Cardiac muscle cell (in vitro differentiated cells and primary cell): ENCODE results near the gene AAK1. TPM values are rescaled to one million over a fixed set of nuclear protein-coding genes. Genes with fewer than 3 reads are reported as not detected.
A peak's percentile ranks its signal among the peaks of the same experiment; 100 is the strongest.
"Not testable (repeated sequence)": the region's sequence is repeated elsewhere in the genome, so short reads cannot be mapped to it uniquely, and the experiment has no call there.

ENCODE experiments used
- DNase-seq, 2 donors: peaks; one replicate each; pipeline versions ENCODE4 v3.0.0 to v3.0.0-alpha.2; 2010 to 2017; ENCODE audit warnings: low read depth in 1 of 2, low spot score in 1 of 2
- H3K27ac ChIP-seq: fragments of 200-600 bp; sonication (generic); 2 replicates; pipeline ENCODE4 v1.5.1; 2016
- H3K27me3 ChIP-seq: fragments of 200-600 bp; sonication (generic); 2 replicates; pipeline ENCODE4 v1.6.0; 2016; ENCODE audit warnings: control low read depth
- H3K36me3 ChIP-seq: fragments of 200-600 bp; sonication (generic); 2 replicates; pipeline ENCODE4 v1.5.1; 2016; ENCODE audit warnings: control low read depth
- H3K4me1 ChIP-seq: fragments of 200-600 bp; sonication (generic); 2 replicates; pipeline ENCODE4 v1.8.1; 2017; ENCODE audit warnings: low read depth, mild to moderate bottlenecking, mixed run types
- H3K4me3 ChIP-seq: fragments of 200-600 bp; sonication (generic); 2 replicates; pipeline ENCODE4 v1.5.1; 2016; ENCODE audit warnings: mild to moderate bottlenecking
- H3K9me3 ChIP-seq: fragments of 200-600 bp; sonication (generic); 2 replicates; pipeline ENCODE4 v1.5.1; 2017; ENCODE audit warnings: low read depth, mild to moderate bottlenecking, control low read depth
- CTCF ChIP-seq: IDR thresholded peaks from 2 replicates; pipeline ENCODE4 v1.5.1; 2012; ENCODE audit warnings: low read depth, mild to moderate bottlenecking, low read length
- polyA plus RNA-seq: library from polyadenylated mRNA; unstranded; fragments of >200 nt; fragmentation: Nextera tagmentation; extraction: Ambion mirVana; gene quantifications from 2 replicates; pipeline ENCODE4 v1.2.1, GENCODE V29; 2016
- total RNA-seq: library from RNA; depleted of rRNA; stranded (reverse); fragments of >200 nt; gene quantifications from 2 replicates; pipeline ENCODE4 v1.2.3, GENCODE V29; 2016

Gene AAK1
- total and polyA plus RNA-seq, 2 experiments from 2014 or later: 50.0 to 50.3 TPM

- H3K36me3 ChIP-seq: no peaks in the 10 kb centered on the region
- no peaks in the 10 kb centered on the region for H3K27me3 ChIP-seq
- DNase-seq: no peak
- no peak overlapping the region for H3K4me3 ChIP-seq
- peaks cover 21% of the 10 kb centered on the region for H3K4me1 ChIP-seq
- TF ChIP-seq CTCF: no peak
- H3K27ac ChIP-seq: peak overlapping the region; percentile 81
- no peaks in the 10 kb centered on the region for H3K9me3 ChIP-seq
These were observed 15.8 kb upstream of the AAK1 start for GRCh38 chr2:69659349-69659748.

- DNase-seq: no peak
- Histone ChIP-seq H3K4me3 (no peak overlapping the region), H3K27ac (no peak overlapping the region), H3K9me3 (no peaks in the 10 kb centered on the region), H3K36me3 (no peaks in the 10 kb centered on the region), H3K27me3 (no peaks in the 10 kb centered on the region), H3K4me1 (no peaks in the 10 kb centered on the region)
- no peak for TF ChIP-seq CTCF
These were observed 8.7 kb upstream of the AAK1 start for GRCh38 chr2:69652206-69652605.

GRCh38 chr2:69647196-69647595 is 3.7 kb upstream of the AAK1 start:
- DNase-seq, H3K27ac ChIP-seq, H3K9me3 ChIP-seq, H3K36me3 ChIP-seq, H3K27me3 ChIP-seq, H3K4me3 ChIP-seq, H3K4me1 ChIP-seq: not testable (repeated sequence)

GRCh38 chr2:69646714-69647113 is 3.2 kb upstream of the AAK1 start:
- Histone ChIP-seq H3K4me1 (peaks cover 10% of the 10 kb centered on the region), H3K4me3 (no peak overlapping the region), H3K9me3 (no peaks in the 10 kb centered on the region), H3K27me3 (no peaks in the 10 kb centered on the region), H3K36me3 (no peaks in the 10 kb centered on the region), H3K27ac (no peak overlapping the region)
- no peak for DNase-seq
- TF ChIP-seq CTCF: no peak

GRCh38 chr2:69645921-69646320 is 2.4 kb upstream of the AAK1 start:
- Histone ChIP-seq H3K36me3 (no peaks in the 10 kb centered on the region), H3K27ac (peak overlapping the region; percentile 95), H3K9me3 (no peaks in the 10 kb centered on the region), H3K27me3 (no peaks in the 10 kb centered on the region), H3K4me3 (no peak overlapping the region), H3K4me1 (peaks cover 15% of the 10 kb centered on the region)
- DNase-seq: no peak
- no peak for TF ChIP-seq CTCF

- TF ChIP-seq CTCF: no peak
These were observed 1.5 kb upstream of the AAK1 start for GRCh38 chr2:69645031-69645431.

More at GRCh38 chr2:69645031-69645431, 1.5 kb upstream of the AAK1 start:
- H3K27me3 ChIP-seq: no peaks in the 10 kb centered on the region
- H3K9me3 ChIP-seq: no peaks in the 10 kb centered on the region
- no peaks in the 10 kb centered on the region for H3K36me3 ChIP-seq
- peaks cover 23% of the 10 kb centered on the region for H3K4me1 ChIP-seq
- H3K27ac ChIP-seq: peak overlapping the region; percentile 95
- H3K4me3 ChIP-seq: peak overlapping the region; percentile 98
- peak in 1 of 2 donors; percentile 18 for DNase-seq
